ENCODE measurements around the gene KMT2C.

The KMT2C gene

DNA sequence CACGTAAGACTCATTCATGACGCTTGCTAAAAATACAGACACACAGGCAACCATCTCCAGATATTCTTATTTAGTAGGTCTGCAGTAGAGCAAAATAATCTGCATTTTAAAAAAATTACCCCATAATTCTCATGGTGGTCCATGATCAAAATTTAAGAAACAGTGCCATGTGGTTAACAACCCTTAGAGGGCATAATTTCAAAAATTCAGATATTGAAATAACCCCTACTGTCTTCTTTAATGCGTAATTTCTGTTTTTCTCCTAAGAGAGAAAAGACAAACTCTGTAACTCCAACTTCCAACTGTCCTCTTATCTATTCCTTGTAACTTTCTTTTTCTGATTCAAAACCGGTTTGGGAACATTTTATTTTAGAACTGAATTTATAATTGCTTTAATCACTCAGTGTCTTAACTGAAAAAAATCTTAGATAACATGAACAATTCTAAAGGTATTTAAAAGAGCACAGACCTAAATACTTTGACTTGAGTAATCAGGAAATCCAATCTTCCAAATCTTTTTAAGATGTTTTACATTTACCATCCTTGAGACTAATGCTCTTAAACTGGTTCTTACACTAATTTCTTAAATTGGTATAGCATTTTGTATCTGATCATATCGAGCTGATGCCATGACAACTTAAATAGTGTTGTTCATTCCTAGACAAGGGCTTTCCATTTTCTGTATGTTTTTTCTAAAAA is 262.3 kb downstream of the KMT2C start:
- Histone ChIP-seq H3K36me3 (ENCODE audit: control insufficient read depth, insufficient read depth, low read length) (peaks cover 51% of the 10 kb centered on the region), H3K4me3 (ENCODE audit: extremely low read depth, insufficient read depth, low read length, poor library complexity, severe bottlenecking) (no peak overlapping the region), H3K9me3 (ENCODE audit: control insufficient read depth, low read length) (no peaks in the 10 kb centered on the region), H3K4me1 (ENCODE audit: control insufficient read depth, insufficient read depth, low read length, poor library complexity, severe bottlenecking) (no peaks in the 10 kb centered on the region), H3K27ac (ENCODE audit: low read depth, low read length, severe bottlenecking) (no peak overlapping the region)
- 89 to 100% methylated on average over 1 to 3 of the region's 5 CpGs for WGBS, 2 experiments (ENCODE audit: insufficient coverage in 2 of 2)

DNA sequence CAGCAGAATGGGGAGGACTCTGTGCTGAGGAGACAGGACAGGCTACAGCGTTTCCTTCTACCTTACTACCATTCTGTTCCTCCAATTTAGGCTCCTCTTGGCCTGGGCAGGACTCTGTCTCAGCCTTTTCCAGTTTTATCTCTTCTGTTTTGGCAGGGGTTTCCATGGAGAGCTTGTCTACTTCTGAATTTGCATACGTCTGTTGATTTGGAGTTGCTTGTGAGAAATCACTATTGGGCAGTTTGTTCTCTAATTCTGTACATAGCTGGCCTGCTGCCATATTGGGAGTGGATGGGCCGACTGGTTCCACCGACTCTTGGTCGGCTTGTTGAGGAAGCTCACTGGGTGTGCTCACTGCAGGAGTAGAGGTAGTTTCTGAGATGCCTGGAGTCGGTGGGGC is 273.5 kb downstream of the KMT2C start:
- no peak overlapping the region for H3K4me3 ChIP-seq (ENCODE audit: extremely low read depth, insufficient read depth, low read length, poor library complexity, severe bottlenecking)
- no peak overlapping the region for H3K27ac ChIP-seq (ENCODE audit: low read depth, low read length, severe bottlenecking)
- WGBS, 2 experiments (ENCODE audit: insufficient coverage in 2 of 2) = 60 to 87% methylated on average over 3 of the region's 6 CpGs
- H3K4me1 ChIP-seq (ENCODE audit: control insufficient read depth, insufficient read depth, low read length, poor library complexity, severe bottlenecking) = no peaks in the 10 kb centered on the region
- peaks cover 81% of the 10 kb centered on the region for H3K36me3 ChIP-seq (ENCODE audit: control insufficient read depth, insufficient read depth, low read length)
- H3K9me3 ChIP-seq (ENCODE audit: control insufficient read depth, low read length) = no peaks in the 10 kb centered on the region

DNA sequence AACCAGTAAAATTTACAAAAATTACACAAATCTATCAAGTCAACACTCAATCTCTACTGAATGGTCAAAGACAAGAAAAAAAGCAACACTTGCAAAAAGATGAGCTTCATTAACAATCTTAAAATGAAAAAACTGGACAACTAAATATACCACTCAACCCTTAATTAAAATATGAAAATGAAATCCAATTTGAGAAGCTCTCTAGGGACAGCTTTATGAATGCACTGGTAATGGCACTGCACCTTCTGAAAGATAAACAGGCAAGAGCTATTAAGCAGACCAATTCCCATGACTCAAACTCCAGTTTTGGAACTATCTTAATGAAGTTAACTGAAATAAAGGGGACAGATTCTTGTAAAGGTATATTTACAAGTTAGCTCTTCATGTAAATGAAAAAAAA is 274.6 kb downstream of the KMT2C start:
- peaks cover 81% of the 10 kb centered on the region for H3K36me3 ChIP-seq (ENCODE audit: control insufficient read depth, insufficient read depth, low read length)
- no peak overlapping the region for H3K4me3 ChIP-seq (ENCODE audit: extremely low read depth, insufficient read depth, low read length, poor library complexity, severe bottlenecking)
- no peak overlapping the region for H3K27ac ChIP-seq (ENCODE audit: low read depth, low read length, severe bottlenecking)
- H3K4me1 ChIP-seq (ENCODE audit: control insufficient read depth, insufficient read depth, low read length, poor library complexity, severe bottlenecking) = no peaks in the 10 kb centered on the region
- H3K9me3 ChIP-seq (ENCODE audit: control insufficient read depth, low read length) = no peaks in the 10 kb centered on the region

DNA sequence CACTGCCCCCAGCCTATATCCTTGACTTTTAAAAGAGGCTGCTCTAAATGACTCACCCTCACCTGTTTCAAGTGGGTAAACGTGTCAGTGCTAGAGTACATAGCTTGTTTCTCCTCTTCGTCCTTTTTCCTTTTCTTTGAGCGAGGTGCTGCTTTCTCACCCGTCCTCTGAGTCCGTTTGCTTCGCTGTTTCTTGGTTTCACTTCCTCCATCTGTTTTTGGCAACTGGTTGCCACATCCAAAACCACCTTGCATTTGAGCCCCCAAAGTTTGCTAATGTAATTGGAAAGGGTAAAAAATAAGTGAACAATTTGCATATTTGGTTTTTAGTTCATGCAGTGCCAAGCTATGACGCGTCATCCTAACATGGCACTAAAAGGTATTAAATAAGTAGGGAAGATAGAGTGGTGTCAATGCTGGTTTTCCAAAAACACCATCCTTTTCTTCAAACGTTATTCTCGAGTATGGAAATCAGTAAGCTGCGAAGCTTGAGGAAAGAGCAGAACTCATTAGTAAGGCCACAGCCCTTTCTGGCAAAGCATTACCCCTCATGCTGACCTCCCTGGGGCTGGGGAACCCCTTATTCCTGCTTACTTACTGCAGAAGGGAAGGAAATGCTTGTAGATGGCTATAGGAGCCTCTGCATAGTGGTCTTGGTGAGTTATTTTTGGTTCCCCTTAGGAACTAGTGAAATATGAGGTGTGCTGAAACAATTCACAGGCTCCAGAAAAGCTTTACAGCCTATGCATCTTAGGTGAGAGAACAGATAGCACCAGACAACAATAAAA is 276.8 kb downstream of the KMT2C start:
- Histone ChIP-seq H3K4me3 (ENCODE audit: extremely low read depth, insufficient read depth, low read length, poor library complexity, severe bottlenecking) (no peak overlapping the region), H3K36me3 (ENCODE audit: control insufficient read depth, insufficient read depth, low read length) (peaks cover 84% of the 10 kb centered on the region)
- WGBS, 2 experiments (ENCODE audit: insufficient coverage in 2 of 2) = 92 to 94% methylated on average over 5 of the region's 11 CpGs

DNA sequence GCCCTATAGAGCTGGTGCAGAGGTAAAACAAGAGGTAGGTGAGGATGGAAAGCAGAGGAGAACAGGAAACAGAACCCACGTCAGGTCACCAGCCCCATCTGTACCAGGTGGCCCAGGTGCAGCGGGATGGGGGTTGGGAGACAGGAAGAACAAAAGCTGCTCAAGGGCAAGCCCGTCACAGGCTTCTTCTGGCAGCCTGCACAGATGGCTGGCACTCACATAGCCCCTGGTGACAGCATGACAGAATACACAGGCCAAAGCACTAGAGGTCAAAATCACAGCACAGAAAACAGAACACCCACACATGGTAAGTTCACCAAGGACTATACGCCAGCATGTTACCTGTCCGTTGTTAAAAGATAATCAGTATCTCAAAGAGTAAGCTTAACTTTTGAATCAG is 283.5 kb downstream of the KMT2C start:
- WGBS, 2 experiments (ENCODE audit: insufficient coverage in 2 of 2) = 95 to 100% methylated on average over 2 to 4 of the region's 5 CpGs
- Histone ChIP-seq H3K4me1 (ENCODE audit: control insufficient read depth, insufficient read depth, low read length, poor library complexity, severe bottlenecking) (no peaks in the 10 kb centered on the region), H3K9me3 (ENCODE audit: control insufficient read depth, low read length) (no peaks in the 10 kb centered on the region), H3K27ac (ENCODE audit: low read depth, low read length, severe bottlenecking) (no peak overlapping the region), H3K4me3 (ENCODE audit: extremely low read depth, insufficient read depth, low read length, poor library complexity, severe bottlenecking) (no peak overlapping the region), H3K36me3 (ENCODE audit: control insufficient read depth, insufficient read depth, low read length) (peaks cover 94% of the 10 kb centered on the region)

More for the DNA sequence above, 276.8 kb downstream of the KMT2C start:
- H3K9me3 ChIP-seq (ENCODE audit: control insufficient read depth, low read length) = no peaks in the 10 kb centered on the region
- H3K4me1 ChIP-seq (ENCODE audit: control insufficient read depth, insufficient read depth, low read length, poor library complexity, severe bottlenecking) = no peaks in the 10 kb centered on the region
- no peak overlapping the region for H3K27ac ChIP-seq (ENCODE audit: low read depth, low read length, severe bottlenecking)

DNA sequence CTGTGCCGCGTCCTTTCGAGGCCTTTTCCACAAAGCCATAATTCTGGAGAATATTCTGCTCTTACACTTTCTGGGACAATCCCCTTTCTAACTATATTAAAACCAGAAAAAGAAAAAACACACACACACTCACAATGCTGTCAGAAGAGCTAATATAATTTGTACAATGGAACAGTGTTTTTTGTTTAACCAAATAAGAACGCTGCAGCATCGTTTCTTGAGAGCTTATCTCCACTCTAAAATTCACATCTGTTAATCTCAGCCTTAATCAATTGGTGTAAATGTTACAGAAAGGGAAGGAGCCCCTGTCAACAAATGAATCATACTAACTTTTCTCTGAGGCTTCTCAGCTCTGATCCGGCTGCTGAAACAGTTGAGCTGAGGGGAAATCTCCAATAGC is 286.4 kb downstream of the KMT2C start:
- H3K36me3 ChIP-seq (ENCODE audit: control insufficient read depth, insufficient read depth, low read length) = peaks cover 91% of the 10 kb centered on the region

DNA sequence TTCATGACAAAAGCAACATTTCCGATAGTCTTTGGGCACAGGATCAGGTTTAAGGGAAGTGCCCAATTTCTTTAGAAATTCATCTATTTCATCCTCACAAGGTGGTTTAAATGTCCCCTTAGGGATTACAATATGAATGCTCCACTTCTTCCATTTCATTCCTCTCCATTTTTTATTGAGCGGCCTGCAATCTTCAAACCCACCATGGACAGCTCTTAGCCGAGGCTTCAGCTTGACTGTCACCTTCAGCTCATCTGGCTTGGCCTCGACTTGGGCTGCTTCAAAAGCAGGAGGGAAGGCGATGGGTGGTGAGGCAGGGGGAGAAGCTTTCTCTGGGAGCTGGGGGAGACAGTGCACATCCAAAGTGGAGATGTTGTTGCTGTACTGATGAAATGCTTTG is 287.1 kb downstream of the KMT2C start:
- Histone ChIP-seq H3K4me3 (ENCODE audit: extremely low read depth, insufficient read depth, low read length, poor library complexity, severe bottlenecking) (no peak overlapping the region), H3K36me3 (ENCODE audit: control insufficient read depth, insufficient read depth, low read length) (peaks cover 91% of the 10 kb centered on the region), H3K27ac (ENCODE audit: low read depth, low read length, severe bottlenecking) (no peak overlapping the region), H3K4me1 (ENCODE audit: control insufficient read depth, insufficient read depth, low read length, poor library complexity, severe bottlenecking) (no peaks in the 10 kb centered on the region), H3K9me3 (ENCODE audit: control insufficient read depth, low read length) (no peaks in the 10 kb centered on the region)
- 90 to 91% methylated on average over 2 to 5 of the region's 5 CpGs for WGBS, 2 experiments (ENCODE audit: insufficient coverage in 2 of 2)

More for the DNA sequence above, 286.4 kb downstream of the KMT2C start:
- Histone ChIP-seq H3K9me3 (ENCODE audit: control insufficient read depth, low read length) (no peaks in the 10 kb centered on the region), H3K4me1 (ENCODE audit: control insufficient read depth, insufficient read depth, low read length, poor library complexity, severe bottlenecking) (no peaks in the 10 kb centered on the region), H3K4me3 (ENCODE audit: extremely low read depth, insufficient read depth, low read length, poor library complexity, severe bottlenecking) (no peak overlapping the region), H3K27ac (ENCODE audit: low read depth, low read length, severe bottlenecking) (no peak overlapping the region)
- 100% methylated on average over 3 of the region's 6 CpGs for WGBS, 2 experiments (ENCODE audit: insufficient coverage in 2 of 2)

DNA sequence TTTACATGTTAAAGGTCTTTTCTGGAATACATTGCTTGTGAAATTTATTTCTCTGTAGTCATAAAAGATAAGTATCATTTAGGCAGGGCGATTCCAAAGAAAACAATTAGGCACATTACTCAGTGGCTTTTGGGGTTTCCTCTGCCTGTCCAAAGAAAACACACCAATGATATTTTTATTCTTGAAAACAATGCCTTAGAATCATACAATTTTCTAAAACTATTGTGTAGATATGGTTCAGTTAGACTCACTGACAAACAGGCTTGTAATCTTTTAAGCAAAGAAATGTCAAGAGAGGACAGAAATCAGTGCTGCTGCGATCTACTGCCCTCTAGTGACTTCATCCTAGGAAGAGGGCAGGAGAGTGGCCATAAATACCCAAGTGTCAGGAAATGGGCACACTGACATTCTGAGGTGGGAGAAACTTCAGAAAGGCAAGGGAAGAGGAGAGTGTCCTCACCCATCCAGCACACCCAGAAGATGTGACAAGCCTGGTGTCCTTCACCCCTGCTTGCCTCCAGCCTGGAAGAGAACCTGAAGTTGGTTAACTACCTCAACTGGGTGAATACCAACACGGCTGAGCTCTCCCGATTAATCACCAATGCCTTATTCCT is 289.8 kb downstream of the KMT2C start:
- peaks cover 9% of the 10 kb centered on the region for H3K4me1 ChIP-seq (ENCODE audit: control insufficient read depth, insufficient read depth, low read length, poor library complexity, severe bottlenecking)
- no peak overlapping the region for H3K4me3 ChIP-seq (ENCODE audit: extremely low read depth, insufficient read depth, low read length, poor library complexity, severe bottlenecking)
- 82 to 89% methylated on average over 3 of the region's 4 CpGs for WGBS, 2 experiments (ENCODE audit: insufficient coverage in 2 of 2)
- peaks cover 92% of the 10 kb centered on the region for H3K36me3 ChIP-seq (ENCODE audit: control insufficient read depth, insufficient read depth, low read length)
- no peak overlapping the region for H3K27ac ChIP-seq (ENCODE audit: low read depth, low read length, severe bottlenecking)
- H3K9me3 ChIP-seq (ENCODE audit: control insufficient read depth, low read length) = no peaks in the 10 kb centered on the region

DNA sequence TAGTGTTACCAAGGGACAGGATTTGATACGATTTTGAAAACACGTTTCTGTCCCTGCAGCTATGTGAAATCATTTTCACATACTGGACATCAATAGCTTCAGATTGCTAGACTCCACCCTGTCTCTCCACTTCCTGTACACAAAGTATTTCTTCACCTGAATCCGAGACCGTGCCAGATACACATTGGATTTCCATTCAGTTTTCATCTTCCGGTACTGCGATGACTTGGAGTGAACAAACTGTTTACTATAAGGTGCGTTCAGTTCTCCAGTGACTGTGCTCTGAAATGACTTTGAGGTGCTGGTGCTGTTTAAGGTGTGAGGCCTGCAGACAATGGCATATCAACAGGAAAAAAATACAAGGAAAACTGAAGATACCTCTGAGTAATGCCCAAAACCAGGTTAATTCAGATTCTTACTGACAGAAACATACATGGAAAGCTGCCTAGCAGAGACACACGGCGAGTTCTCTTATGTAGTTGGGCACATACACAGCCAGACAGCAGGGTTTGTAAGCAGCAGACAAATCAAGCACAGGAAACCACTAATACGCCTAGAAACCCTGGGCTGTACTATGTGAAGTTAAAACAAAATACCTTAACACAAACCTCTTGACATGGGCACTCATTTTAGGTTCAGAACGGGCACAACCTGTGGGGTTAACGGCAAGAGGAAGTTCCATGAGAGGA is 291.1 kb downstream of the KMT2C start:
- H3K36me3 ChIP-seq (ENCODE audit: control insufficient read depth, insufficient read depth, low read length) = peaks cover 89% of the 10 kb centered on the region
- no peak overlapping the region for H3K4me3 ChIP-seq (ENCODE audit: extremely low read depth, insufficient read depth, low read length, poor library complexity, severe bottlenecking)
- H3K9me3 ChIP-seq (ENCODE audit: control insufficient read depth, low read length) = no peaks in the 10 kb centered on the region
- no peak overlapping the region for H3K27ac ChIP-seq (ENCODE audit: low read depth, low read length, severe bottlenecking)
- 93 to 95% methylated on average over 7 to 9 of the region's 12 CpGs for WGBS, 2 experiments (ENCODE audit: insufficient coverage in 2 of 2)
- H3K4me1 ChIP-seq (ENCODE audit: control insufficient read depth, insufficient read depth, low read length, poor library complexity, severe bottlenecking) = peaks cover 9% of the 10 kb centered on the region

DNA sequence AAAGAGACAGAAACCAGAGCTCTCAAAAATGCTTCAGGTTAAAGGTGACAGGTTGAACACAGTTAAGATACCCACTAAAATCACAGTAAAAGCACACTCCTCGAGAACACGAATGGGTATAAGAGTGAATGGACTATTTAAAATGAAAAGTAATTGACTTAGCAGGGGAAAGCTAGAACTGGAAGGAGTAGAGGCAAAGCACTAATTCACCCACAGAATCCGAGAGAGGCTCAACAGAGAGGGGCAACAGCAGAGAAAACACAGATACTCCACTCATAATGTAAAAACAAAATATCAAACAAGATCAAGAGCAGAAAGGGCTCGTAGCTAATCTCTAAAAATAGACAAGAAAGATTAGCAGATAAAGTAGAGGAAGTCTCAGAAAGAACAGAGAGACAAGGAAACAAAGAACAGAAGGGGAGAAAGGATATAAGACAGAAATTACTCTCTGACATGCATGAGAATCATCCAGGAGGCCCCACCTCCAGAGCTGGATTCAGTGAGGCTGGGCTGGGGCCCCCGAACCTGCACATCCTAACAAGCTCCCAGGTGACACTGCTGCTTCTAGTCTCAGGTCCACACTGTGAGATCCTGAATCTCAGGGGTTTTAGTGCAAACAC is 292.7 kb downstream of the KMT2C start:
- Histone ChIP-seq H3K36me3 (ENCODE audit: control insufficient read depth, insufficient read depth, low read length) (peaks cover 83% of the 10 kb centered on the region), H3K4me1 (ENCODE audit: control insufficient read depth, insufficient read depth, low read length, poor library complexity, severe bottlenecking) (peaks cover 9% of the 10 kb centered on the region), H3K27ac (ENCODE audit: low read depth, low read length, severe bottlenecking) (peak overlapping the region; percentile 58), H3K9me3 (ENCODE audit: control insufficient read depth, low read length) (no peaks in the 10 kb centered on the region), H3K4me3 (ENCODE audit: extremely low read depth, insufficient read depth, low read length, poor library complexity, severe bottlenecking) (no peak overlapping the region)
- WGBS, 2 experiments (ENCODE audit: insufficient coverage in 2 of 2) = 94 to 100% methylated on average over 1 to 2 of the region's 5 CpGs

Measured in mesodermal cell (in vitro differentiated cells).